GM12878 (cell line): ENCODE measurements around the gene PPP2R5C. TPM values are rescaled to one million over a fixed set of nuclear protein-coding genes. Genes with fewer than 3 reads are reported as not detected.

Source experiments
- ATAC-seq: fragments of 200-7000 bp; cut with Tn5 transposase; 3 replicates; pipeline ENCODE4 v1.9.1; 2020; ENCODE audit warnings: mild to moderate bottlenecking, moderate library complexity
- BruUV-seq: library from RNA; stranded (reverse); fragments of 400-500 nt; replicated peaks from 2 replicates; lab custom pipeline; 2021; lab: Mats Ljungman, UMichigan
- CTCF ChIA-PET: fragments of 300-600 bp; sonication (Branson Sonifier 250); formaldehyde crosslinking; extraction: SDS; loops from one replicate; lab custom pipeline; 2021; ENCODE audit warnings: inconsistent platforms; lab: Yijun Ruan, JAX
- POLR2A ChIA-PET: fragments of 350-600 bp; formaldehyde crosslinking; extraction: SDS; loops from one replicate; lab custom pipeline; 2021; ENCODE audit warnings: inconsistent platforms; lab: Charles Lee
- RAD21 ChIA-PET: fragments of 300-600 bp; sonication (Branson Sonifier 250); formaldehyde crosslinking; loops from one replicate; lab custom pipeline; 2023; ENCODE audit warnings: antibody characterized with exemption; ENCODE audit not compliant: unreplicated experiment; lab: Charles Lee
- SMC1A ChIA-PET: fragments of 300-600 bp; sonication (Branson Sonifier 250); formaldehyde crosslinking; loops from one replicate; lab custom pipeline; 2023; ENCODE audit not compliant: unreplicated experiment, uncharacterized antibody; lab: Charles Lee
- DNase-seq: peaks from one replicate; pipeline ENCODE4 v3.0.0-alpha.2; 2011; ENCODE audit warnings: low read depth, low spot score
- FAIRE-seq: peaks from 3 replicates; lab custom pipeline; 2011; peaks lifted over from hg19 to GRCh38; lab: Jason Lieb, UNC
- H2AFZ ChIP-seq: 2 replicates; pipeline ENCODE4 v1.6.0; 2011; ENCODE audit warnings: low read depth, low read length, control low read depth; ENCODE audit not compliant: control insufficient read depth
- H3K27ac ChIP-seq: 2 replicates; pipeline ENCODE4 v1.5.1; 2011; ENCODE audit warnings: control low read depth; ENCODE audit not compliant: control insufficient read depth, insufficient read depth
- H3K27me3 ChIP-seq, 2 experiments: replicated peaks in 1 of 2; 2 replicates each; pipeline versions ENCODE4 v1.6.0 to v1.6.1; 2011; ENCODE audit warnings: low read length in 1 of 2; ENCODE audit not compliant: control insufficient read depth in 2 of 2, insufficient read depth in 2 of 2
- H3K36me3 ChIP-seq, 2 experiments: 2 replicates each; pipeline ENCODE4 v1.5.1; 2011; ENCODE audit warnings: low read length in 1 of 2; ENCODE audit not compliant: control insufficient read depth in 2 of 2, insufficient read depth in 2 of 2
- H3K4me1 ChIP-seq: 2 replicates; pipeline ENCODE4 v1.6.1; 2011; ENCODE audit warnings: mild to moderate bottlenecking, low read length, moderate library complexity, mixed read lengths; ENCODE audit not compliant: control insufficient read depth, insufficient read depth
- H3K4me2 ChIP-seq: 2 replicates; pipeline ENCODE4 v1.6.0; 2011; ENCODE audit warnings: control low read depth; ENCODE audit not compliant: control insufficient read depth, insufficient read depth
- H3K4me3 ChIP-seq: fragments of 200-600 bp; sonication (generic); 2 replicates; pipeline ENCODE4 v1.5.1; 2016
- H3K79me2 ChIP-seq: 2 replicates; pipeline ENCODE4 v1.6.0; 2011; ENCODE audit warnings: low read length; ENCODE audit not compliant: control insufficient read depth, insufficient read depth
- H3K9ac ChIP-seq: 2 replicates; pipeline ENCODE4 v1.8.0; 2011; ENCODE audit warnings: low read length, control low read depth, mixed read lengths; ENCODE audit not compliant: control insufficient read depth, insufficient read depth
- H3K9me3 ChIP-seq: replicated peaks from 3 replicates; pipeline ENCODE4 v1.5.1; 2011; ENCODE audit warnings: mild to moderate bottlenecking, low read length; ENCODE audit not compliant: control insufficient read depth, insufficient read depth
- H4K20me1 ChIP-seq: 2 replicates; pipeline ENCODE4 v1.6.0; 2011; ENCODE audit not compliant: control insufficient read depth, insufficient read depth
- BHLHE40 ChIP-seq, 2 experiments: fragments of 450-650 bp in 1 of 2; IDR thresholded peaks; 2 replicates each; pipeline ENCODE4 v1.6.1; 2011 to 2017; ENCODE audit warnings: low read depth in 2 of 2, borderline replicate concordance in 1 of 2, improper control_type of control experiment in 1 of 2, low read length in 1 of 2, mild to moderate bottlenecking in 1 of 2
- CREB1 ChIP-seq: IDR thresholded peaks from 2 replicates; pipeline ENCODE4 v1.6.1; 2012; ENCODE audit warnings: low read depth, mild to moderate bottlenecking, inconsistent platforms
- DPF2 ChIP-seq: fragments of 450-650 bp; IDR thresholded peaks from 2 replicates; pipeline ENCODE4 v1.6.1; 2017; ENCODE audit warnings: mild to moderate bottlenecking
- GATAD2B ChIP-seq: fragments of 450-650 bp; conservative IDR thresholded peaks from 2 replicates; pipeline ENCODE4 v1.6.1; 2017; ENCODE audit warnings: low read depth, mild to moderate bottlenecking, moderate library complexity
- HCFC1 ChIP-seq: fragments of 150-350 bp; IDR thresholded peaks from 2 replicates; pipeline ENCODE4 v1.6.1; 2014; ENCODE audit warnings: low read length
- LARP7 ChIP-seq: fragments of 450-650 bp; IDR thresholded peaks from 2 replicates; pipeline ENCODE4 v1.6.1; 2017; ENCODE audit warnings: mild to moderate bottlenecking
- MYC ChIP-seq: IDR thresholded peaks from 2 replicates; pipeline ENCODE4 v1.6.1; 2011; ENCODE audit warnings: mild to moderate bottlenecking, low read length, moderate library complexity, inconsistent platforms; ENCODE audit not compliant: insufficient read depth, insufficient replicate concordance, insufficient read length, severe bottlenecking
- PKNOX1 ChIP-seq: fragments of 450-650 bp; IDR thresholded peaks from 2 replicates; pipeline ENCODE4 v1.6.1; 2016; ENCODE audit warnings: mild to moderate bottlenecking
- SIN3A ChIP-seq: IDR thresholded peaks from 2 replicates; pipeline ENCODE4 v1.6.1; 2012; ENCODE audit warnings: low read depth, low read length, improper control_type of control experiment
- USF1 ChIP-seq: IDR thresholded peaks from 2 replicates; pipeline ENCODE4 v1.6.1; 2011; ENCODE audit warnings: borderline replicate concordance, low read depth, mild to moderate bottlenecking, moderate library complexity, mixed read lengths, low read length; ENCODE audit not compliant: insufficient read depth; ENCODE audit errors: extremely low read length
- YY1 ChIP-seq: IDR thresholded peaks from 2 replicates; pipeline ENCODE4 v1.6.1; 2011; ENCODE audit warnings: low read depth, mild to moderate bottlenecking, low read length
- ZNF622 ChIP-seq: fragments of 450-650 bp; IDR thresholded peaks from 2 replicates; pipeline ENCODE4 v1.6.1; 2017; ENCODE audit warnings: mild to moderate bottlenecking, inconsistent platforms
- WGBS: methylation state at CpG from one replicate; pipeline ENCODE4 v1.1.6; 2016; ENCODE audit warnings: low lambda C conversion rate; ENCODE audit not compliant: insufficient replicate concordance, insufficient coverage; ENCODE audit errors: missing lambda C conversion rate; 5-methylcytosine and 5-hydroxymethylcytosine counted together
- in situ Hi-C: fragments of 300-500 bp; cut with MboI; formaldehyde crosslinking; loops from 9 replicates; pipeline ENCODE4 v1.14.3; 2018; ENCODE audit warnings: mixed read lengths
- intact Hi-C: fragments of 100-400 bp; cut with micrococcal nuclease; formaldehyde crosslinking; loops from one replicate; pipeline ENCODE4 v1.14.2; 2022; ENCODE audit not compliant: unreplicated experiment
- polyA plus RNA-seq, 11 experiments: library from polyadenylated mRNA; depleted of rRNA in 4 of 11; unstranded in 6 of 11; stranded (reverse) in 5 of 11; fragments of >200 nt; fragmentation: Nextera tagmentation in 4 of 11; fragmentation: Illumina TruSeq in 1 of 11; extraction: Ambion mirVana in 4 of 11; extraction: Trizol in 1 of 11; gene quantifications; 1 replicate in 1 of 11; 2 replicates in 10 of 11; pipeline versions ENCODE4 v1.2.1 to v1.2.3, GENCODE V29; 2011 to 2016; ENCODE audit warnings: inconsistent platforms in 2 of 11, missing spikeins in 2 of 11, low read depth in 1 of 11
- total RNA-seq, 4 experiments: library from RNA; depleted of rRNA in 3 of 4; stranded (reverse); fragments of >200 nt in 3 of 4; fragmentation: Illumina TruSeq in 1 of 4; extraction: Trizol in 1 of 4; gene quantifications; 2 replicates each; pipeline versions ENCODE4 v1.2.1 to v1.2.3, GENCODE V29; 2013 to 2021

Gene PPP2R5C
- total and polyA plus RNA-seq, 10 of the 15 experiments (the other 5 are each of a cell fraction or from before 2014, with no cell fraction given), result 106 to 199 (median 144) TPM

GRCh38 chr14:101964297-101965180 lies 203.0 kb downstream of the PPP2R5C start, which contains the start of gene DYNC1H1 (continued):
- TF ChIP-seq LARP7, result peak; percentile 45

- no peaks in the 10 kb centered on the region; the same call in 1 of the 2 replicates for H4K20me1 ChIP-seq
- H3K36me3 ChIP-seq, result no peaks in the 10 kb centered on the region
- H2AFZ ChIP-seq, result peak overlapping the region; percentile 68
- H3K9ac ChIP-seq, result peak overlapping the region; percentile 91
- intact Hi-C loops (loop anchor here (2.0 to 10.0 kb wide), 3 partner anchors 16 to 550 kb away; no protein-coding TSS in a partner anchor), in situ Hi-C loops (loop anchor here (10.0 kb wide), 1 partner anchor 550 kb away; no protein-coding TSS in a partner anchor)
- ChIA-PET SMC1A (interaction anchor here (0.7 to 7.5 kb wide), 5 partner anchors 29 to 344 kb away, joined by 3 to 67 read pairs (median 3); partner anchors contain the start of gene MOK), RAD21 (interaction anchor here (1.0 to 4.9 kb wide), 6 partner anchors 27 to 838 kb away, joined by 3 to 33 read pairs (median 4); no protein-coding TSS in a partner anchor), POLR2A (interaction anchor here (0.8 to 1.6 kb wide), 6 partner anchors 17 to 156 kb away, joined by 3 to 6 read pairs (median 6); no protein-coding TSS in a partner anchor), CTCF (interaction anchor here (0.7 to 4.3 kb wide), 4 partner anchors 27 to 351 kb away, joined by 3 to 35 read pairs (median 11); no protein-coding TSS in a partner anchor)
- DNase-seq (no peak), ATAC-seq (peak; percentile 70), FAIRE-seq (no peak)
- H3K79me2 ChIP-seq, result peaks cover 40% of the 10 kb centered on the region
- no peaks in the 10 kb centered on the region for H3K27me3 ChIP-seq
- H3K4me2 ChIP-seq, result peak overlapping the region; percentile 85
- no peaks in the 10 kb centered on the region for H3K9me3 ChIP-seq
- peaks cover 4% of the 10 kb centered on the region for H3K4me1 ChIP-seq
- H3K27ac ChIP-seq, result peak overlapping the region; percentile 78
- 1% methylated on average over 28 of the region's 28 CpGs for WGBS
- H3K4me3 ChIP-seq, result peak overlapping the region; percentile 79
- TF ChIP-seq YY1, result peak; percentile 93
- TF ChIP-seq BHLHE40 (IDR thresholded peaks at IDR 0.05; ENCODE audit: borderline replicate concordance in 1 of 2, low read depth in 2 of 2, low read length in 1 of 2), result peak in 1 of 2 experiments; percentile 37; a peak in 1 of 4 replicates
- TF ChIP-seq USF1, result peak; percentile 59
- TF ChIP-seq GATAD2B, result 0 out of 2 replicates have a peak, but pooled peaks have one; percentile 10
- no peak for TF ChIP-seq CREB1
- no peak for TF ChIP-seq SIN3A
- no peak for TF ChIP-seq DPF2
- TF ChIP-seq MYC, result no peak
- TF ChIP-seq HCFC1, result 0 out of 2 replicates have a peak, but pooled peaks have one; percentile 20
- TF ChIP-seq PKNOX1, result no peak
- TF ChIP-seq ZNF622, result no peak
- no TSS peak for BruUV-seq
Measured at GRCh38 chr14:101965181-101965544, 203.7 kb downstream of the PPP2R5C start.
